IPS DF 4.7 (cell line): Measurements from ENCODE around the gene PRKCI.
"Not testable (repeated sequence)": the region's sequence is repeated elsewhere in the genome, so short reads cannot be mapped to it uniquely, and the experiment has no call there.

Source experiments
- DNase-seq: peaks from one replicate; pipeline ENCODE4 v3.0.0-alpha.2; 2013; ENCODE audit warnings: low spot score; ENCODE audit errors: extremely low read depth

The PRKCI gene

GRCh38 chr3:170222647-170223541, 670 bp downstream of the PRKCI start:
- no peak for DNase-seq

- no peak for DNase-seq
These were observed 2.9 kb downstream of the PRKCI start for GRCh38 chr3:170225166-170225565.

- no peak for DNase-seq
These were observed 4.3 kb downstream of the PRKCI start for GRCh38 chr3:170226426-170226960.

DNA sequence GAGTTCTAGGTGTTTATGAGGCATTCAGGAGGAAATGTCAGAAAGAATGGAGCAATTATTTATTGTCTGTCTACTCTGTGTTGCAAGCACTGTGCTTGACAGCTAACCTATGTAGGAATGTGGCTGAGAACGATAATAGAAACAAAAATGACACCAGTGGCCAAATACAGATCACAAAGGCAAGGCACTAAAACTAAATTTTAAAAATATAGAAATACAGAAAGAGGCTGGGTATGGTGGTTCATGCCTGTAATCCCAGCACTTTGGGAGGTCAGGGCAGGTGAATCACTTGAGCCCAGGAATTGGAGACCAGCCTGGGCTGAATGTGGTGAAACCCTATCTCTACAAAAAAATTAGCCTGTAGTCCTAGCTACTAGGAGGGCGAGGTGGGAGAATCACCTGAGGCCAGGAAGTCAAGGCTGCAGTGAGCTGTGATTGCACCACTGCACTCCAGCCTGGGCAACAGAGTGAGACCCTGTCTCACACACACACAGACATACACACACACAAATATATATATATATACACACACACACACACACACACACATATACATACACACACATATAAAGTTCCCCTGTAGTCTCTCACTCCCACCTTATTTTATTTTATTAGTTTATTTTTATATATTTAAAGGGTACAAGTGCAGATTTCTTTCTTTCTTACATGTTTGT, 6.0 kb downstream of the PRKCI start:
- DNase-seq: no peak

- no peak for DNase-seq
These were observed 10.0 kb downstream of the PRKCI start for GRCh38 chr3:170232266-170232665.

- no peak for DNase-seq
These were observed 11.3 kb downstream of the PRKCI start for GRCh38 chr3:170233530-170233929.

DNA sequence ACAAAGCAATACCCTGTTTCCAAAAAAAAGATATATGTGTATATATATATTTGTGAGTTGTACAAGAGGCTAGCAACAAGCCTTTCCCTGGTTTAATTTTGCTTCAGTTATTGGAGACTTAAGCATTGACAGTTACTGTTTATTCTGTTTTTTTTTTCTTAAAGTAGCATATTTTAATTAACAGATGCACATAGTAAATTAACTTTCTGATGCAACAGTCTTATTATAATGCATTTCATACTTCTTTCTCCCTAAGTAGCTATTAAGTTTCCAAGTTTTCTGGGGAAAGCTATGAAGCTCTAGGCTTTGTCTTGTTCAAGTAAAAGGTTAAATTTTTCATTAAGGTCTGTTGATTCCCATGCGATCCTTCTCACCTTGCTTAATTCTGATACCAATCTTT, 17.9 kb downstream of the PRKCI start:
- no peak for DNase-seq

- DNase-seq: no peak
These were observed 18.4 kb downstream of the PRKCI start for GRCh38 chr3:170240671-170241070.

GRCh38 chr3:170244576-170244975, 22.4 kb downstream of the PRKCI start:
- no peak for DNase-seq

GRCh38 chr3:170247875-170248274, 25.7 kb downstream of the PRKCI start:
- DNase-seq: no peak

- DNase-seq: no peak
These were observed 34.4 kb downstream of the PRKCI start for GRCh38 chr3:170256597-170256996.

DNA sequence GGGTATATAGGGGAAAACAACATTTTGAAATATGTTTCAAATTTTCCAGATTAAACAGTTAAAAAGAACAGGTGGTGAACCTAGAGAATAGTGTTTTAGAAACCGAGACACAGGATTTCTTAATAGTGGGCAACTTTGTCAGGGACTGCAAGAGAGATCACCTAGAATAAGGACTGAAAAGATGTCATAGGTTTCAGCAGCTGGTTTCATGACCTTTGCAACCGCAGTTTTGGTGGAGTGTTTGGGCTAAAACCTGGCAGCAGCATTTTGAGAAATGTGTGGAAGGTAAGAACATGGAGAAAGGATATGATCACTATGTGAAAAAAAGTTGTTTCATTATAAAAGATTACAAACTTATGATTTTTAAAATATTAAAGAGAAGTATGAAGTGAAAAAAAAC, 34.9 kb downstream of the PRKCI start:
- no peak for DNase-seq

DNA sequence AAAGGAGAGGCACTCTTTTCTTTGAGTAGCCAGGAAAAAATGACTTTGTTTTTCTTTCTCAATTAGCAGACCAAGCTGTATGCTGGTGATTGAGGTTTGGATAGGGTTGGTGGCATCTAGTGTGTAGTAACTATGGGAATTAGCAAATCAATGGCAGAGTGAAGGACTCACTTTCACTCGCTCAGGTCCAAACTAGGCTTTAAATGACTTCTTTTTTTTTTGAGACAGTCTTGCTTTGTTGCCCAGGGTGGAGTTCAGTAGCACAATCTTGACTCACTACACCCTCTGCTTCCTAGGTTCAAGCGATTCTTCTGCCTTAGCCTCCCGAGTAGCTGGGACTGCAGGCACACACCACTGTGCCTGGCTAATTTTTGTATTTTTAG, 35.9 kb downstream of the PRKCI start:
- DNase-seq: no peak

DNA sequence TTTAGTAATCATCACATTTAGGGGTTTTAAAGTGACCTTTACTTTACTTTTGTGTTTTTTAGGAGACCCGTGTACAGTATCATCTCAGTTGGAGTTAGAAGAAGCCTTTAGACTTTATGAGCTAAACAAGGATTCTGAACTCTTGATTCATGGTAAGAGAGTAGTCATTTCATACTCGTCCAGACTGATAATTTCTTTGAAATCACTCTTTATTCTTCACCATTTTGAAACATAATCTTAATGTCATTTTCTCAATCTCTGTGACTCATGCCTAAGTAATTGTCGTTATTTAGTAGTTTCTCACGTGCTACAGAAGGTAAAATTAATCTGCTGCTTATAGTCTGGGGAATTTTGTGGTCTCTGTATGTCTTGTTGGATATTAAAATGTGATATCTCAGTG, 37.7 kb downstream of the PRKCI start:
- no peak for DNase-seq

DNA sequence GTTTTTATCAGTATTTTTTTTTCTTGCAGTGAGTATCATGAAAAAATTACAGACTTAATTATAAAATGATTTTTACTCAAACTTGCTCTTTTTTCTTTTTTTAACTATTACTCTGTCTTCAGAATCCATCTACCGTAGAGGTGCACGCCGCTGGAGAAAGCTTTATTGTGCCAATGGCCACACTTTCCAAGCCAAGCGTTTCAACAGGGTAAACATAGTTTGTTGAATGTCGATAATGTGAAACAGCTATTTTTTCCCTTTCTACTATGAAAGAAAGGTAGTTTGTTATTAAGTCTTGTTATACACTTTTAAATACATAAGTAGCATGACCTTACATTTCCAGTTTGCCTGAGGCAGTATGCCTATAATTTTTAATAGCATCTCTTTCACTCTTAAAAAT, 45.6 kb downstream of the PRKCI start:
- no peak for DNase-seq

DNA sequence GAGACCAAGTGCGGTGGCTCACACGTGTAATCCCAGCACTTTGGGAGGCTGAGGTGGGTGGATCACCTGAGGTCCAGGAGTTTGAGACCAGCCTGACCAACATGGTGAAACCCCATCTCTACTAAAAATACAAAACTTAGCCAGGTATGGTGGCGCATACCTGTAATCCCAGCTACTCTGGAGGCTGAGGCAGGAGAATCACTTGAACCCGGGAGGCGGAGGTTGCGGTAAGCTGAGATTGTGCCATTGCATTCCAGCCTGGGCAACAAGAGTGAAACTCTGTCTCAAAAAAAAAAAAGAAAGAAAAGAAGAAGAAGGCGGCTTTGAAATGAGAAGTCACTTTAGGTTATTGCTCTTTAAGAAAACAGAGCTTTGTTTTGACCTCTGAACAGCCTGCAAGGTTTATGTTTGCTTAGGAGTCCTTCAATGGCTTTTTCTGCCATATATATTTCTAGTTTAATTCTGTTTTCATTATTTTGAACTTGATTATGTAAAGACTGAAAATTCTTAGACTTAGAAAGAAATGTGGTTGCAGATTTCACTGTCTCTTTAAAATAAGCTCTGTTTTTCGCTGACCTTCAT, 47.5 kb downstream of the PRKCI start:
- not testable (repeated sequence) for DNase-seq

DNA sequence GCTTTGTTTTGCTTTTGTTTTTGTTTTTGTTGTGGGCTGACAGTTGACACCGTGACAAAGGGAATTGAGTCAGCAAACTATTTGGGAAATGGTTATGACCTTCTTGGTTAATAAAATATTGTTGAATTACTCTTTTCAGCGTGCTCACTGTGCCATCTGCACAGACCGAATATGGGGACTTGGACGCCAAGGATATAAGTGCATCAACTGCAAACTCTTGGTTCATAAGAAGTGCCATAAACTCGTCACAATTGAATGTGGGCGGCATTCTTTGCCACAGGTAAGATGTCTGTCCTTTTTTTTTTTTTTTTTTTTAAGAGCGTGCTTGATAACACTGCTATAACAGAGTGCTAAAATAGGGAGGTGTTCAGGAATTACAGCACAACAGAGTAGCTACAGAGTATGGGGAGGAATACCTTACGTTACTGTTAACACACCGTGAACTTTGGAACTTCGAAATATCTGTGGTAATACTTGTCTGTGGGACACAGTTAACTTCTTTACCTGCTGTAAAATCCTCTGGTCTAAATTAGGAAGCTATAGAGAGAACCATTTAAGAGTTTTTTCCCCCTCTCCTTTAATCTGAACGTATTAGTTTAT, 48.2 kb downstream of the PRKCI start:
- no peak for DNase-seq

DNA sequence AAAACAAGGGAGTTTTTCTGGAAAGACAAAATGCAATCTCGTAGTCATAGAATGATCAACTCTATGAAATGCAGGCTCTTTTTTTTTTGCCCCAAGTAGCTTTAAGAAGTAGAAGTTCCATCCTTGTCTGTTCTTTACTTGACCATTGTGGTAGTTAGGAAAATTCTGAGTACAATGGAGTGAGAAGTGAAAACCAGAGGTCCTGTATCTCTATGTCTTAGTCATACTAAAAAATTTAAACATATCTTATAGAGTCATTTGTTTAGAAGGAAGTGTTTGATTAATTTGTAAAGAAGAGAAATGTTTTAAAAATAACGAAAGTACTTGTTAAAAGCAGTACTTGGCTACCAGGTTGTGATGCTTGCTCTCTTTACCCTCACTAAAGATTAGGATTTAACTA, 52.4 kb downstream of the PRKCI start:
- no peak for DNase-seq

DNA sequence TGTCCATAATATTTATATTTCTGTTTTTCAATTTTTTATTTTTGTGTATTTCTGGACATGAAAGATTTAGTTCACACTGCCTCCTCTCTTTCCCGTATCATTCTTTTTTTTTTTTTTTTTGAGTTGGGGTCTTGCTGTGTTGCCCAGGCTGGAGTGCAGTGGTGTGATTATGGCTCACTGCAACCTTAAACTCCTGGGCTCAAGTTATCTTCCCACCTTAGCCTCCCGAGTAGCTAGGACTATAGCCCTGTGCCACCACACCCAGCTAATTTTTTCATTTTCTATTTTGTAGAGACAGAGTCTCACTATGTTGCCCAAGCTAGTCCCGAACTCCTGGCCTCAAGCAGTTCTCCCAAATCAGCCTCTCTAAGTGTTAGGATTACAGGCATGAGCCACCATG, 53.6 kb downstream of the PRKCI start:
- no peak for DNase-seq

GRCh38 chr3:170277311-170277710, 55.1 kb downstream of the PRKCI start:
- DNase-seq: not testable (repeated sequence)

DNA sequence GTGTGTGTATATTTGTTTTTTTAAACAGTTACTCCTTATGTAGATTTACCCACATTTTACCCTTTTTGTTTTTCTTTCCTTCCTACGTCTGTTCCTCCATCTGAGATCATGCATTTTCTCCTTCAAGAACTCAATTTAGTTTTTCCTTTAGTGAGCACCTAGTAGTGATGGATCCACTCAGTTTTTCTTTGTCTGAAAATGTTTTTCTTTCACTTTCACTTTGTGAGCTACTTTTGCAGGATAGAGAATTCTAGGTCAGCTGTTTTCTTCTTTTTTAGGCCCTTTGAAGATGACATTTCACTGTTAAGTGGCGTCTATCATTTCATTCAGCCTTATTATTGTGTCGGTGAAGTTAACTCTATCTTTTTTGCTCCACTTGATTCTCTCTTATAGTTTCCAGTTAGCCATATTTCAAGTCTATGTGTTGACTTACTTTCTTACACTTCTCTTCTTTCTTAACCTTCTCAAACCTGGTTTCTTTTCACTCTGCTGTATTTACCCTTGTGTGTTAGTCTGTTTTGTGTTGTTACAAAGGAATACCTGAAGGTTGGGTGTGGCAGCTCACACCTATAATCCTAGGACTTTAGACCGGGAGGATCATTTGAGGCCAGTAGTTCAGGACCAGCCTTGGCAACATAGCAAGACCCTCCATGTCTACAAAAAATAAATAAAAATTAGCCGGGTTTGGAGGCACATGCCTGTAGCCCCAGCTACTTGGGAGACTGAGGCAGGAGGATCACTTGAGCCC, 55.8 kb downstream of the PRKCI start:
- DNase-seq: no peak
